HCT116 (cell line): ENCODE results near the gene SLC27A5. TPM values are rescaled to one million over a fixed set of nuclear protein-coding genes. Genes with fewer than 3 reads are reported as not detected.

Source experiments
- ATAC-seq: fragments of 200-7000 bp; cut with Tn5 transposase; 2 replicates; pipeline ENCODE4 v1.9.1; 2020; ENCODE audit warnings: mild to moderate bottlenecking, moderate library complexity
- BruUV-seq: library from RNA; stranded (reverse); fragments of 400-500 nt; replicated peaks from 2 replicates; lab custom pipeline; 2021; lab: Mats Ljungman, UMichigan
- CTCF ChIA-PET: fragments of 300-600 bp; sonication (Branson Sonifier 250); formaldehyde crosslinking; loops from one replicate; lab custom pipeline; 2021; ENCODE audit warnings: antibody characterized with exemption; lab: Charles Lee
- POLR2A ChIA-PET: fragments of 300-600, 350-600 bp; sonication (Branson Sonifier 250); formaldehyde crosslinking; loops from one replicate; lab custom pipeline; 2021; ENCODE audit warnings: antibody characterized with exemption; lab: Charles Lee
- RAD21 ChIA-PET, 2 experiments: fragments of 300-600 bp; sonication (Branson Sonifier 250); formaldehyde crosslinking; loops; one replicate each; lab custom pipeline; 2023; ENCODE audit warnings: low total read pairs in 2 of 2; ENCODE audit not compliant: uncharacterized antibody in 2 of 2, unreplicated experiment in 2 of 2, low non-redundant PET in 1 of 2; lab: Charles Lee
- DNase-seq: peaks from one replicate; pipeline ENCODE4 v3.0.0-alpha.2; 2010; ENCODE audit warnings: low read depth, low spot score
- H2AFZ ChIP-seq: fragments of 200-600 bp; shearing (Covaris generic), sonication (generic); 2 replicates; pipeline ENCODE4 v1.6.1; 2017; ENCODE audit warnings: low read depth, mixed run types, mixed read lengths, antibody characterized with exemption, low read length; ENCODE audit not compliant: poor library complexity, severe bottlenecking
- H3K27ac ChIP-seq: 2 replicates; pipeline ENCODE4 v1.5.1; 2012; ENCODE audit warnings: low read depth, low read length
- H3K27me3 ChIP-seq: fragments of 200-600 bp; sonication (generic); 2 replicates; pipeline ENCODE4 v1.6.1; 2016; ENCODE audit warnings: mixed run types, low read length, mixed read lengths; ENCODE audit not compliant: insufficient read depth
- H3K36me3 ChIP-seq, 2 experiments: fragments of 200-500 bp in 1 of 2; fragments of 200-600 bp in 1 of 2; sonication (Bioruptor generic) in 1 of 2; sonication (generic) in 1 of 2; 2 replicates each; pipeline versions ENCODE4 v1.5.1 to v1.6.1; 2014 to 2016; ENCODE audit warnings: low read length in 2 of 2, inconsistent platforms in 1 of 2, mixed read lengths in 1 of 2, mixed run types in 1 of 2; ENCODE audit not compliant: insufficient read depth in 2 of 2, control insufficient read depth in 1 of 2
- H3K4me1 ChIP-seq, 2 experiments: fragments of 200-600 bp in 1 of 2; sonication (generic) in 1 of 2; 2 replicates each; pipeline versions ENCODE4 v1.5.1 to v1.6.1; 2012 to 2017; ENCODE audit warnings: low read length in 2 of 2, inconsistent platforms in 1 of 2, mild to moderate bottlenecking in 1 of 2, mixed read lengths in 1 of 2, mixed run types in 1 of 2, moderate library complexity in 1 of 2; ENCODE audit not compliant: insufficient read depth in 2 of 2, control insufficient read depth in 1 of 2
- H3K4me2 ChIP-seq: fragments of 200-600 bp; sonication (generic); 2 replicates; pipeline ENCODE4 v1.6.1; 2017; ENCODE audit warnings: mixed run types, low read length, mixed read lengths
- H3K4me3 ChIP-seq, 2 experiments: fragments of 200-600 bp in 1 of 2; sonication (generic) in 1 of 2; replicated peaks in 1 of 2; 2 replicates each; pipeline ENCODE4 v1.5.1; 2011 to 2016; ENCODE audit warnings: low read length in 2 of 2, control low read depth in 1 of 2, low read depth in 1 of 2, mild to moderate bottlenecking in 1 of 2, mixed read lengths in 1 of 2, mixed run types in 1 of 2
- H3K79me2 ChIP-seq: fragments of 200-600 bp; sonication (generic); 2 replicates; pipeline ENCODE4 v1.6.1; 2017; ENCODE audit warnings: mild to moderate bottlenecking, mixed run types, low read length, moderate library complexity, mixed read lengths; ENCODE audit not compliant: insufficient read depth
- H3K9ac ChIP-seq: fragments of 200-600 bp; sonication (generic); 2 replicates; pipeline ENCODE4 v1.6.1; 2016; ENCODE audit warnings: low read length, mixed read lengths
- H3K9me2 ChIP-seq: fragments of 200-600 bp; sonication (generic), shearing (Covaris generic); 2 replicates; pipeline ENCODE4 v1.6.1; 2017; ENCODE audit warnings: mixed run types, mild to moderate bottlenecking, moderate library complexity; ENCODE audit not compliant: insufficient read depth
- H3K9me3 ChIP-seq, 2 experiments: fragments of 200-500 bp in 1 of 2; fragments of 200-600 bp in 1 of 2; sonication (Bioruptor generic) in 1 of 2; sonication (generic) in 1 of 2; 2 replicates each; pipeline ENCODE4 v1.6.1; 2014 to 2017; ENCODE audit warnings: low read length in 2 of 2, mixed read lengths in 2 of 2, inconsistent platforms in 1 of 2, low read depth in 1 of 2, mild to moderate bottlenecking in 1 of 2, mixed run types in 1 of 2, moderate library complexity in 1 of 2; ENCODE audit not compliant: control insufficient read depth in 1 of 2, insufficient read depth in 1 of 2
- H4K20me1 ChIP-seq: fragments of 200-600 bp; sonication (generic), shearing (Covaris generic); 2 replicates; pipeline ENCODE4 v1.6.1; 2017; ENCODE audit warnings: mixed run types, mild to moderate bottlenecking, moderate library complexity; ENCODE audit not compliant: insufficient read depth
- CBX3 ChIP-seq: IDR thresholded peaks from 2 replicates; pipeline ENCODE4 v1.6.1; 2012; ENCODE audit warnings: low read depth
- CEBPB ChIP-seq: IDR thresholded peaks from 2 replicates; pipeline ENCODE4 v1.6.1; 2012; ENCODE audit warnings: low read depth
- CTCF ChIP-seq, 3 experiments: fragments of 200-600 bp in 1 of 3; sonication (generic) in 1 of 3; IDR thresholded peaks in 2 of 3; conservative IDR thresholded peaks in 1 of 3; 2 replicates each; pipeline ENCODE4 v1.5.1; 2012 to 2017; ENCODE audit warnings: low read depth in 2 of 3, low read length in 2 of 3, antibody characterized with exemption in 1 of 3, borderline replicate concordance in 1 of 3, control low read depth in 1 of 3, mild to moderate bottlenecking in 1 of 3, mixed read lengths in 1 of 3, mixed run types in 1 of 3, moderate library complexity in 1 of 3; ENCODE audit not compliant: insufficient read depth in 1 of 3
- ELF1 ChIP-seq: IDR thresholded peaks from 2 replicates; pipeline ENCODE4 v1.6.1; 2012; ENCODE audit warnings: low read depth, borderline replicate concordance
- EZH2 ChIP-seq: fragments of 200-600 bp; sonication (generic); IDR thresholded peaks from 2 replicates; pipeline ENCODE4 v1.6.1; 2017; ENCODE audit warnings: antibody characterized with exemption, mixed run types
- EZH2phosphoT487 ChIP-seq: fragments of 200-600 bp; IDR thresholded peaks from 2 replicates; pipeline ENCODE4 v1.6.1; 2018; ENCODE audit warnings: antibody characterized with exemption, borderline replicate concordance
- FOSL1 ChIP-seq: IDR thresholded peaks from 2 replicates; pipeline ENCODE4 v1.6.1; 2012; ENCODE audit warnings: low read depth
- JUND ChIP-seq: IDR thresholded peaks from 2 replicates; pipeline ENCODE4 v1.6.1; 2012
- POLR2A ChIP-seq: IDR thresholded peaks from 2 replicates; pipeline ENCODE4 v1.7.0; 2011; ENCODE audit warnings: borderline replicate concordance; ENCODE audit not compliant: insufficient read depth, insufficient read length; ENCODE audit errors: extremely low read depth
- POLR2AphosphoS5 ChIP-seq: IDR thresholded peaks from 2 replicates; pipeline ENCODE4 v1.6.1; 2011; ENCODE audit warnings: mild to moderate bottlenecking, low read depth, low read length, moderate library complexity
- RAD21 ChIP-seq: IDR thresholded peaks from 2 replicates; pipeline ENCODE4 v1.6.1; 2012; ENCODE audit warnings: low read depth, mild to moderate bottlenecking
- REST ChIP-seq: IDR thresholded peaks from 2 replicates; pipeline ENCODE4 v1.6.1; 2012; ENCODE audit warnings: low read depth
- SIN3A ChIP-seq: IDR thresholded peaks from 2 replicates; pipeline ENCODE4 v1.6.1; 2012; ENCODE audit warnings: low read depth
- SRF ChIP-seq: IDR thresholded peaks from 2 replicates; pipeline ENCODE4 v1.6.1; 2012; ENCODE audit warnings: low read depth
- TCF7L2 ChIP-seq: IDR thresholded peaks from 2 replicates; pipeline ENCODE4 v1.7.0; 2011; ENCODE audit warnings: borderline replicate concordance, inconsistent platforms; ENCODE audit not compliant: insufficient read depth, insufficient read length; ENCODE audit errors: extremely low read depth
- YY1 ChIP-seq: IDR thresholded peaks from 2 replicates; pipeline ENCODE4 v1.6.1; 2011; ENCODE audit warnings: low read length, low read depth, moderate library complexity, mild to moderate bottlenecking; ENCODE audit not compliant: insufficient replicate concordance; ENCODE audit errors: extremely low read depth
- ZFX ChIP-seq: fragments of 450-650 bp; IDR thresholded peaks from 2 replicates; pipeline ENCODE4 v1.6.1; 2017
- ZNF274 ChIP-seq: fragments of 200-500 bp; sonication (Bioruptor generic); IDR thresholded peaks from 2 replicates; pipeline ENCODE4 v1.6.1; 2014; ENCODE audit warnings: mild to moderate bottlenecking, low read depth, low read length, inconsistent platforms
- intact Hi-C: fragments of 100-400 bp; cut with micrococcal nuclease; formaldehyde crosslinking; loops from 2 replicates; pipeline ENCODE4 v1.10.0; 2022
- total RNA-seq: library from RNA; stranded (reverse); gene quantifications from one replicate; pipeline ENCODE4 v1.2.1, GENCODE V29; 2021; ENCODE audit not compliant: unreplicated experiment
- TF ChIP-seq, protein P1 (sequence below): IDR thresholded peaks from 2 replicates; pipeline ENCODE4 v1.6.1; 2011; ENCODE audit warnings: mild to moderate bottlenecking, low read length, moderate library complexity; ENCODE audit not compliant: insufficient replicate concordance; ENCODE audit errors: extremely low read depth

The SLC27A5 gene
- total RNA-seq, 1 experiment from 2014 or later = 27.1 TPM

GRCh38 chr19:58522709-58523108 lies 10.9 kb upstream of the SLC27A5 start:
- H3K27me3 ChIP-seq = no peaks in the 10 kb centered on the region
- CTCF ChIA-PET = interaction anchor here (1.6 kb wide), 1 partner anchor 9 kb away, joined by 6 read pairs; no protein-coding TSS in a partner anchor
- no peak for DNase-seq
- no peak overlapping the region for H3K4me2 ChIP-seq
- no peak overlapping the region for H3K4me3 ChIP-seq
- POLR2A ChIA-PET = interaction anchor here (3.8 kb wide), 1 partner anchor 21 kb away, joined by 31 read pairs; the partner anchor contains the start of gene TRIM28
- H2AFZ ChIP-seq = no peak overlapping the region
- H4K20me1 ChIP-seq = no peaks in the 10 kb centered on the region
- no TSS peak for BruUV-seq
- H3K27ac ChIP-seq = no peak overlapping the region; the same call in 1 of the 2 replicates
- H3K79me2 ChIP-seq = peaks cover 12% of the 10 kb centered on the region
- no peak for TF ChIP-seq SIN3A
- no peak for TF ChIP-seq REST
- no peak for TF ChIP-seq CTCF (IDR thresholded peaks at IDR 0.05 in 2 of 3, conservative IDR thresholded peaks at IDR 0.05 in 1 of 3; ENCODE audit: borderline replicate concordance in 1 of 3, insufficient read depth in 1 of 3, low read depth in 2 of 3, low read length in 2 of 3)
- TF ChIP-seq EZH2phosphoT487 = no peak
- TF ChIP-seq EZH2 = no peak
- no peak for TF ChIP-seq JUND
- no peak for TF ChIP-seq SRF
- no peak for TF ChIP-seq ELF1
- no peak for TF ChIP-seq YY1
- no peak for TF ChIP-seq ZNF274
- TF ChIP-seq TCF7L2 = no peak
- TF ChIP-seq CEBPB = no peak
- TF ChIP-seq, protein P1, sequence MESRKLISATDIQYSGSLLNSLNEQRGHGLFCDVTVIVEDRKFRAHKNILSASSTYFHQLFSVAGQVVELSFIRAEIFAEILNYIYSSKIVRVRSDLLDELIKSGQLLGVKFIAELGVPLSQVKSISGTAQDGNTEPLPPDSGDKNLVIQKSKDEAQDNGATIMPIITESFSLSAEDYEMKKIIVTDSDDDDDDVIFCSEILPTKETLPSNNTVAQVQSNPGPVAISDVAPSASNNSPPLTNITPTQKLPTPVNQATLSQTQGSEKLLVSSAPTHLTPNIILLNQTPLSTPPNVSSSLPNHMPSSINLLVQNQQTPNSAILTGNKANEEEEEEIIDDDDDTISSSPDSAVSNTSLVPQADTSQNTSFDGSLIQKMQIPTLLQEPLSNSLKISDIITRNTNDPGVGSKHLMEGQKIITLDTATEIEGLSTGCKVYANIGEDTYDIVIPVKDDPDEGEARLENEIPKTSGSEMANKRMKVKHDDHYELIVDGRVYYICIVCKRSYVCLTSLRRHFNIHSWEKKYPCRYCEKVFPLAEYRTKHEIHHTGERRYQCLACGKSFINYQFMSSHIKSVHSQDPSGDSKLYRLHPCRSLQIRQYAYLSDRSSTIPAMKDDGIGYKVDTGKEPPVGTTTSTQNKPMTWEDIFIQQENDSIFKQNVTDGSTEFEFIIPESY = no peak
- no peak for TF ChIP-seq POLR2A
- TF ChIP-seq ZFX = no peak
- TF ChIP-seq CBX3 = no peak
- no peak for TF ChIP-seq RAD21
- no peak for TF ChIP-seq FOSL1
- no peak for TF ChIP-seq POLR2AphosphoS5
- TF ChIP-seq, all 23 proteins: peak for 0
- no peaks in the 10 kb centered on the region for H3K36me3 ChIP-seq
- no peak for ATAC-seq
- RAD21 ChIA-PET = no interaction called here
- H3K9me3 ChIP-seq = no peaks in the 10 kb centered on the region
- no peaks in the 10 kb centered on the region for H3K9me2 ChIP-seq
- H3K4me1 ChIP-seq = peaks cover 12 to 26% of the 10 kb centered on the region in 2 experiments
- intact Hi-C loops = no loop called here
- no peak overlapping the region for H3K9ac ChIP-seq
